ENCODE measurements around the gene CDH13. TPM values are rescaled to one million over a fixed set of nuclear protein-coding genes. Genes with fewer than 3 reads are reported as not detected.

The CDH13 gene
- total and polyA plus RNA-seq, 2 experiments from 2014 or later, result 1.6 to 4.4 TPM

GRCh38 chr16:83804366-83804765 is 1177.6 kb downstream of the CDH13 start:
- H3K79me2 ChIP-seq (replicated peaks; ENCODE audit: insufficient read depth), result peaks cover 13% of the 10 kb centered on the region
- H3F3A ChIP-seq (replicated peaks; ENCODE audit: low read depth), result 0 out of 2 replicates have a peak, but pooled peaks cover 4% of the 10 kb centered on the region
- H3K9me3 Mint-ChIP-seq, result no peaks in the 10 kb centered on the region; the same call in 2 of the 3 replicates
- no peak overlapping the region for H3K27ac Mint-ChIP-seq
- H3K9me2 ChIP-seq (ENCODE audit: insufficient read depth), result peaks cover 6% of the 10 kb centered on the region; the same call in 1 of the 2 replicates
- no peaks in the 10 kb centered on the region for H4K20me1 ChIP-seq (replicated peaks; ENCODE audit: insufficient read depth)
- H3K27me3 ChIP-seq (ENCODE audit: insufficient read depth), result no peaks in the 10 kb centered on the region
- H3K4me1 Mint-ChIP-seq, result peaks cover 40% of the 10 kb centered on the region
- H3K4me2 ChIP-seq, result 0 out of 2 replicates have a peak overlapping the region, but pooled peaks have one; percentile 29
- peak overlapping the region; percentile 88 for H2AFZ ChIP-seq
- H3K27me3 Mint-ChIP-seq (ENCODE audit: insufficient read depth, low read depth, poor library complexity), result peaks cover 10% of the 10 kb centered on the region
- ATAC-seq (no peak), DNase-seq (ENCODE audit: low spot score) (no peak)
- H3K4me1 ChIP-seq (ENCODE audit: insufficient read depth), result peaks cover 40% of the 10 kb centered on the region
- no peak overlapping the region; the same call in 1 of the 2 replicates for H3K27ac ChIP-seq (ENCODE audit: low read depth)
- TF ChIP-seq ZNF331 (CRISPR knock-in tag; IDR thresholded peaks at IDR 0.05; ENCODE audit: low read depth) (no peak), NANOG (IDR thresholded peaks at IDR 0.05; ENCODE audit: borderline replicate concordance) (no peak), ZNF114 (CRISPR knock-in tag; IDR thresholded peaks at IDR 0.05) (no peak), JUNB (IDR thresholded peaks at IDR 0.05; ENCODE audit: unreplicated experiment) (no peak), CTCF (conservative IDR thresholded peaks at IDR 0.05; ENCODE audit: low read depth in 2 of 2) (no peak), CREB1 (CRISPR knock-in tag; IDR thresholded peaks at IDR 0.05; ENCODE audit: low read depth) (no peak), ETS1 (IDR thresholded peaks at IDR 0.05) (no peak), REST (IDR thresholded peaks at IDR 0.05; ENCODE audit: unreplicated experiment) (no peak), ZNF462 (CRISPR knock-in tag; IDR thresholded peaks at IDR 0.05) (no peak), EZH2 (IDR thresholded peaks at IDR 0.05; ENCODE audit: low read depth, unreplicated experiment) (no peak), POLR2AphosphoS5 (IDR thresholded peaks at IDR 0.05; ENCODE audit: low read depth) (no peak)
- H3K36me3 ChIP-seq (ENCODE audit: insufficient read depth), result no peaks in the 10 kb centered on the region
- peaks cover 5% of the 10 kb centered on the region for H3K36me3 Mint-ChIP-seq (ENCODE audit: low read depth)
- H3K4me3 ChIP-seq, result no peak overlapping the region
- H3K4me3 Mint-ChIP-seq, result no peak overlapping the region

Measured in GM23338 (cell line).